ENCODE results near the gene DLGAP5. TPM values are rescaled to one million over a fixed set of nuclear protein-coding genes. Genes with fewer than 3 reads are reported as not detected.

Gene DLGAP5
- total and polyA plus RNA-seq, 2 of the 13 experiments (the other 11 are each of a cell fraction or from before 2014, with no cell fraction given), result 7.7 to 55.8 TPM

DNA sequence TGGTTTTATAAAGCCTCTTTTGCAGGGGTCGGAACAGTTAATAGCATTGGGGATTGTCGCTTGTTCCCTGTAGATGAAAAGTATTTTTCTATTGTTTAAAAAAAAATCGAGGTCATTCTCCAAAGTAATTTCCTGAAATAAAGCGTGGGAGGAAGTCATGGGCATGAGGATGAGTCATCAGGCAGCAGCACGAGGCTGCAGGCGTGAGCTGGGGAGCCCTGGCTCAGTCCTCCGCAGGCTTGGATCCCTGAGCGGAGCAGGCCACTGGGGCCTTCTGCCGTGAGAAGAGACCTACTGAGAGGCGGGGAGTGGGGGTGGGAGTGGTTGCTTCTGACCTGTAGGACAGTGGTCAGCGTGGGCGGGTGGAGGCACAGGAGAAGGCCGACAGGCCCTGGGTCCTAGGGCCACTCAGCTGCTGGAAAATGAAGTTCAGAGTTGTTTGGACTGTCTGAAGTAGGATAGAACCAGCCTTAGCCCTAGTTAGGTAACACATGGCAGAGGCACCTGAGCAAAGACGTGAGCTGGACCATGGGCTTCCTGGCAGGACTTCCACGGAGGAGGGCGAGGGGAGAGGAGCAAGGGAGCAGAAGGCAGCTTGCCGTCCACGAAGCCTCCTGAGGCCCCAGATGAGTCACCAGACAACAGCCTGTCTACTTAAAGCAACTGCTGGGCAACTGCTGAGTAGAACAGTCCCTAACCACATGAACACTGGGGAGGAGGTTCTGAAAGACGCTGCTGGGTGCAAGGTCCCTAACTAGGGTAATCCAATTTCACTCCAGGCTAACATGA lies 83.4 kb downstream of the DLGAP5 start (continued):
- TF ChIP-seq GLI4 (CRISPR knock-in tag; IDR thresholded peaks at IDR 0.05; ENCODE audit: borderline replicate concordance) (0 out of 2 replicates have a peak, but pooled peaks have one; percentile 26), THAP11 (CRISPR knock-in tag; IDR thresholded peaks at IDR 0.05) (no peak; the same call in 1 of the 2 replicates), SCMH1 (CRISPR knock-in tag; IDR thresholded peaks at IDR 0.05; ENCODE audit: borderline replicate concordance) (no peak), SOX6 (IDR thresholded peaks at IDR 0.05) (no peak), SOX6 (CRISPR knock-in tag; IDR thresholded peaks at IDR 0.05) (peak; percentile 73), SMAD3 (CRISPR knock-in tag; IDR thresholded peaks at IDR 0.05) (no peak), RBM22 (optimal IDR thresholded peaks at IDR 0.05; ENCODE audit: low read length) (no peak), CBX5 (CRISPR knock-in tag; IDR thresholded peaks at IDR 0.05; ENCODE audit: borderline replicate concordance) (0 out of 2 replicates have a peak, but pooled peaks have one; percentile 41), U2AF2 (IDR thresholded peaks at IDR 0.05; ENCODE audit: low read depth, low read length) (no peak), ZZZ3 (CRISPR knock-in tag; IDR thresholded peaks at IDR 0.05; ENCODE audit: borderline replicate concordance) (0 out of 2 replicates have a peak, but pooled peaks have one; percentile 45), ZSCAN29 (CRISPR knock-in tag; conservative IDR thresholded peaks at IDR 0.05) (peak; percentile 69; the same call in 1 of the 2 replicates), AHR (CRISPR knock-in tag; IDR thresholded peaks at IDR 0.05) (peak; percentile 89; the same call in 1 of the 2 replicates), NRL (CRISPR knock-in tag; IDR thresholded peaks at IDR 0.05; ENCODE audit: borderline replicate concordance) (peak; percentile 92), ATF7-NPFF (CRISPR knock-in tag; IDR thresholded peaks at IDR 0.05; ENCODE audit: low read depth) (no peak; the same call in 1 of the 2 replicates), ZNF33A (CRISPR knock-in tag; IDR thresholded peaks at IDR 0.05; ENCODE audit: borderline replicate concordance) (0 out of 2 replicates have a peak, but pooled peaks have one; percentile 41), HOXA3 (CRISPR knock-in tag; IDR thresholded peaks at IDR 0.05) (peak; percentile 81), SP2 (CRISPR knock-in tag; IDR thresholded peaks at IDR 0.05) (no peak), KLF12 (CRISPR knock-in tag; IDR thresholded peaks at IDR 0.05; ENCODE audit: borderline replicate concordance) (peak; percentile 65; the same call in 1 of the 2 replicates), RAD21 (CRISPR knock-in tag; IDR thresholded peaks at IDR 0.05) (peak; percentile 31; the same call in 1 of the 2 replicates)
- TF ChIP-seq, protein P1, sequence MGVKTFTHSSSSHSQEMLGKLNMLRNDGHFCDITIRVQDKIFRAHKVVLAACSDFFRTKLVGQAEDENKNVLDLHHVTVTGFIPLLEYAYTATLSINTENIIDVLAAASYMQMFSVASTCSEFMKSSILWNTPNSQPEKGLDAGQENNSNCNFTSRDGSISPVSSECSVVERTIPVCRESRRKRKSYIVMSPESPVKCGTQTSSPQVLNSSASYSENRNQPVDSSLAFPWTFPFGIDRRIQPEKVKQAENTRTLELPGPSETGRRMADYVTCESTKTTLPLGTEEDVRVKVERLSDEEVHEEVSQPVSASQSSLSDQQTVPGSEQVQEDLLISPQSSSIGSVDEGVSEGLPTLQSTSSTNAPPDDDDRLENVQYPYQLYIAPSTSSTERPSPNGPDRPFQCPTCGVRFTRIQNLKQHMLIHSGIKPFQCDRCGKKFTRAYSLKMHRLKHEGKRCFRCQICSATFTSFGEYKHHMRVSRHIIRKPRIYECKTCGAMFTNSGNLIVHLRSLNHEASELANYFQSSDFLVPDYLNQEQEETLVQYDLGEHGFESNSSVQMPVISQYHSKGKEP (CRISPR knock-in tag; IDR thresholded peaks at IDR 0.05), result no peak
- TF ChIP-seq, protein P2, sequence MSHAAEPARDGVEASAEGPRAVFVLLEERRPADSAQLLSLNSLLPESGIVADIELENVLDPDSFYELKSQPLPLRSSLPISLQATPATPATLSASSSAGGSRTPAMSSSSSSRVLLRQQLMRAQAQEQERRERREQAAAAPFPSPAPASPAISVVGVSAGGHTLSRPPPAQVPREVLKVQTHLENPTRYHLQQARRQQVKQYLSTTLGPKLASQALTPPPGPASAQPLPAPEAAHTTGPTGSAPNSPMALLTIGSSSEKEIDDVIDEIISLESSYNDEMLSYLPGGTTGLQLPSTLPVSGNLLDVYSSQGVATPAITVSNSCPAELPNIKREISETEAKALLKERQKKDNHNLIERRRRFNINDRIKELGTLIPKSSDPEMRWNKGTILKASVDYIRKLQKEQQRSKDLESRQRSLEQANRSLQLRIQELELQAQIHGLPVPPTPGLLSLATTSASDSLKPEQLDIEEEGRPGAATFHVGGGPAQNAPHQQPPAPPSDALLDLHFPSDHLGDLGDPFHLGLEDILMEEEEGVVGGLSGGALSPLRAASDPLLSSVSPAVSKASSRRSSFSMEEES (CRISPR knock-in tag; IDR thresholded peaks at IDR 0.05), result peak; percentile 87
- TF ChIP-seq, protein P3, sequence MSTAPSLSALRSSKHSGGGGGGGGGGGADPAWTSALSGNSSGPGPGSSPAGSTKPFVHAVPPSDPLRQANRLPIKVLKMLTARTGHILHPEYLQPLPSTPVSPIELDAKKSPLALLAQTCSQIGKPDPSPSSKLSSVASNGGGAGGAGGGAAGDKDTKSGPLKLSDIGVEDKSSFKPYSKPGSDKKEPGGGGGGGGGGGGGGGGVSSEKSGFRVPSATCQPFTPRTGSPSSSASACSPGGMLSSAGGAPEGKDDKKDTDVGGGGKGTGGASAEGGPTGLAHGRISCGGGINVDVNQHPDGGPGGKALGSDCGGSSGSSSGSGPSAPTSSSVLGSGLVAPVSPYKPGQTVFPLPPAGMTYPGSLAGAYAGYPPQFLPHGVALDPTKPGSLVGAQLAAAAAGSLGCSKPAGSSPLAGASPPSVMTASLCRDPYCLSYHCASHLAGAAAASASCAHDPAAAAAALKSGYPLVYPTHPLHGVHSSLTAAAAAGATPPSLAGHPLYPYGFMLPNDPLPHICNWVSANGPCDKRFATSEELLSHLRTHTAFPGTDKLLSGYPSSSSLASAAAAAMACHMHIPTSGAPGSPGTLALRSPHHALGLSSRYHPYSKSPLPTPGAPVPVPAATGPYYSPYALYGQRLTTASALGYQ (CRISPR knock-in tag; IDR thresholded peaks at IDR 0.05), result no peak
